GM23338 (cell line): Measurements from ENCODE around the gene LAMB1. TPM values are rescaled to one million over a fixed set of nuclear protein-coding genes. Genes with fewer than 3 reads are reported as not detected.

Experiments
- ATAC-seq: fragments of 200-7000 bp; cut with Tn5 transposase; 3 replicates; pipeline ENCODE4 v1.9.1; 2020
- DNase-seq: peaks from one replicate; pipeline ENCODE4 v3.0.0-alpha.2; 2015; ENCODE audit warnings: low spot score
- H2AFZ ChIP-seq: fragments of 200-600 bp; sonication (generic); 2 replicates; pipeline ENCODE4 v1.8.0; 2016; ENCODE audit warnings: antibody characterized with exemption, mild to moderate bottlenecking, moderate library complexity
- H3F3A ChIP-seq: fragments of 200-600 bp; sonication (generic); replicated peaks from 2 replicates; pipeline ENCODE4 v1.8.0; 2017; ENCODE audit warnings: antibody characterized with exemption, mixed run types, low read depth
- H3K27ac ChIP-seq: fragments of 200-600 bp; sonication (generic); 2 replicates; pipeline ENCODE4 v1.6.1; 2016; ENCODE audit warnings: low read depth
- H3K27me3 ChIP-seq: fragments of 200-600 bp; sonication (generic); 2 replicates; pipeline ENCODE4 v1.8.0; 2016; ENCODE audit warnings: mild to moderate bottlenecking, mixed run types, moderate library complexity; ENCODE audit not compliant: insufficient read depth
- H3K36me3 ChIP-seq: fragments of 200-600 bp; sonication (generic); 2 replicates; pipeline ENCODE4 v1.8.0; 2016; ENCODE audit warnings: mild to moderate bottlenecking; ENCODE audit not compliant: insufficient read depth
- H3K4me1 ChIP-seq: fragments of 200-600 bp; sonication (generic); 2 replicates; pipeline ENCODE4 v1.8.0; 2016; ENCODE audit warnings: mild to moderate bottlenecking, moderate library complexity; ENCODE audit not compliant: insufficient read depth
- H3K4me2 ChIP-seq: fragments of 200-600 bp; sonication (generic); 2 replicates; pipeline ENCODE4 v1.7.1; 2017; ENCODE audit warnings: mixed run types
- H3K4me3 ChIP-seq: fragments of 200-600 bp; sonication (generic); 2 replicates; pipeline ENCODE4 v1.6.1; 2016; ENCODE audit warnings: mixed run types
- H3K79me2 ChIP-seq: fragments of 200-600 bp; sonication (generic); replicated peaks from 2 replicates; pipeline ENCODE4 v1.8.0; 2017; ENCODE audit warnings: mild to moderate bottlenecking; ENCODE audit not compliant: insufficient read depth
- H3K9me2 ChIP-seq: fragments of 200-600 bp; sonication (generic); 2 replicates; pipeline ENCODE4 v1.8.0; 2017; ENCODE audit not compliant: insufficient read depth
- H4K20me1 ChIP-seq: fragments of 200-600 bp; sonication (generic); replicated peaks from 2 replicates; pipeline ENCODE4 v1.8.0; 2017; ENCODE audit warnings: mild to moderate bottlenecking; ENCODE audit not compliant: insufficient read depth
- H3K27ac Mint-ChIP-seq: 2 replicates; pipeline ENCODE4 v1.8.0; 2020; ENCODE audit warnings: inconsistent platforms, mild to moderate bottlenecking, moderate library complexity, mixed read lengths
- H3K27me3 Mint-ChIP-seq: 3 replicates; pipeline ENCODE4 v1.8.0; 2022; ENCODE audit warnings: low read depth, mild to moderate bottlenecking, moderate library complexity, mixed read lengths, inconsistent platforms; ENCODE audit not compliant: insufficient read depth, poor library complexity
- H3K36me3 Mint-ChIP-seq: 3 replicates; pipeline ENCODE4 v1.8.0; 2021; ENCODE audit warnings: low read depth, mild to moderate bottlenecking, inconsistent platforms, moderate library complexity, mixed read lengths
- H3K4me1 Mint-ChIP-seq: 3 replicates; pipeline ENCODE4 v1.8.0; 2020; ENCODE audit warnings: mild to moderate bottlenecking, inconsistent platforms, mixed read lengths
- H3K4me3 Mint-ChIP-seq: 3 replicates; pipeline ENCODE4 v1.8.0; 2021; ENCODE audit warnings: moderate library complexity, mild to moderate bottlenecking, inconsistent platforms, mixed read lengths
- H3K9me3 Mint-ChIP-seq: 3 replicates; pipeline ENCODE4 v1.8.0; 2020; ENCODE audit warnings: moderate library complexity, mild to moderate bottlenecking, inconsistent platforms, mixed read lengths
- CREB1 ChIP-seq: fragments of 250-450 bp; sonication (Bioruptor Pico); IDR thresholded peaks from 2 replicates; pipeline ENCODE4 v1.5.0; 2020; ENCODE audit warnings: low read depth, mild to moderate bottlenecking, moderate library complexity
- CTCF ChIP-seq, 2 experiments: fragments of 200-600 bp in 1 of 2; sonication (generic) in 1 of 2; conservative IDR thresholded peaks; 2 replicates each; pipeline versions ENCODE4 v1.5.1 to v1.6.1; 2016 to 2017; ENCODE audit warnings: antibody characterized with exemption in 2 of 2, low read depth in 2 of 2, mild to moderate bottlenecking in 2 of 2, moderate library complexity in 1 of 2
- EZH2 ChIP-seq: fragments of 200-600 bp; sonication (generic); IDR thresholded peaks from one replicate; pipeline ENCODE4 v1.8.0; 2017; ENCODE audit warnings: antibody characterized with exemption, mild to moderate bottlenecking, low read depth; ENCODE audit not compliant: unreplicated experiment
- EZH2phosphoT487 ChIP-seq: fragments of 200-600 bp; sonication (generic); IDR thresholded peaks from one replicate; pipeline ENCODE4 v1.8.1; 2018; ENCODE audit warnings: antibody characterized with exemption; ENCODE audit not compliant: unreplicated experiment
- JUNB ChIP-seq: IDR thresholded peaks from one replicate; pipeline ENCODE4 v1.6.1; 2016; ENCODE audit warnings: antibody characterized with exemption; ENCODE audit not compliant: unreplicated experiment
- NANOG ChIP-seq: IDR thresholded peaks from 2 replicates; pipeline ENCODE4 v1.6.1; 2016; ENCODE audit warnings: antibody characterized with exemption, borderline replicate concordance
- POLR2AphosphoS5 ChIP-seq: IDR thresholded peaks from 2 replicates; pipeline ENCODE4 v1.6.1; 2016; ENCODE audit warnings: antibody characterized with exemption, low read depth
- REST ChIP-seq: IDR thresholded peaks from one replicate; pipeline ENCODE4 v1.6.1; 2018; ENCODE audit warnings: antibody characterized with exemption; ENCODE audit not compliant: unreplicated experiment
- STAT1 ChIP-seq: IDR thresholded peaks from one replicate; pipeline ENCODE4 v1.6.1; 2016; ENCODE audit warnings: antibody characterized with exemption; ENCODE audit not compliant: unreplicated experiment
- ZNF114 ChIP-seq: fragments of 250-450 bp; sonication (Bioruptor Pico); IDR thresholded peaks from 2 replicates; pipeline ENCODE4 v1.5.0; 2020; ENCODE audit warnings: mild to moderate bottlenecking, moderate library complexity
- ZNF331 ChIP-seq: fragments of 250-450 bp; sonication (Bioruptor Pico); IDR thresholded peaks from 2 replicates; pipeline ENCODE4 v1.5.0; 2020; ENCODE audit warnings: low read depth, mild to moderate bottlenecking, moderate library complexity
- polyA plus RNA-seq: library from polyadenylated mRNA; unstranded; fragments of >200 nt; fragmentation: Nextera tagmentation; extraction: Ambion mirVana; gene quantifications from 2 replicates; pipeline ENCODE4 v1.2.1, GENCODE V29; 2016
- total RNA-seq: library from RNA; depleted of rRNA; stranded (reverse); fragments of >200 nt; shearing (Covaris generic); gene quantifications from 2 replicates; pipeline ENCODE4 v1.2.3, GENCODE V29; 2014
- TF ChIP-seq, protein P1 (sequence below): fragments of 250-450 bp; sonication (Bioruptor Pico); IDR thresholded peaks from 2 replicates; pipeline ENCODE4 v1.5.0; 2020; ENCODE audit warnings: mild to moderate bottlenecking, moderate library complexity
- TF ChIP-seq, protein P2 (sequence below): IDR thresholded peaks from 2 replicates; pipeline ENCODE4 v1.6.1; 2016; ENCODE audit warnings: antibody characterized with exemption

Gene LAMB1
- total and polyA plus RNA-seq, 2 experiments from 2014 or later: 53.5 to 57.8 TPM

- DNase-seq: no peak
- no peak for ATAC-seq
- H3K27me3 Mint-ChIP-seq: peaks cover 8% of the 10 kb centered on the region
Observed at GRCh38 chr7:107943018-107943417, 59.9 kb downstream of the LAMB1 start.

More at GRCh38 chr7:107943018-107943417, 59.9 kb downstream of the LAMB1 start:
- H3K4me1 ChIP-seq: peaks cover 5% of the 10 kb centered on the region; the same call in 1 of the 2 replicates
- peaks cover 5% of the 10 kb centered on the region; the same call in 2 of the 3 replicates for H3K36me3 Mint-ChIP-seq
- no peak overlapping the region for H3K4me3 ChIP-seq
- peaks cover 10% of the 10 kb centered on the region for H3K36me3 ChIP-seq
- H4K20me1 ChIP-seq: no peaks in the 10 kb centered on the region
- H3F3A ChIP-seq: no peaks in the 10 kb centered on the region
- H3K27ac ChIP-seq: no peak overlapping the region
- no peak overlapping the region for H3K4me3 Mint-ChIP-seq
- H3K79me2 ChIP-seq: no peaks in the 10 kb centered on the region
- no peak for TF ChIP-seq STAT1
- TF ChIP-seq EZH2: no peak
- TF ChIP-seq CREB1 (CRISPR knock-in tag): no peak
- TF ChIP-seq EZH2phosphoT487: no peak
- no peak for TF ChIP-seq ZNF331
- TF ChIP-seq, protein P1, sequence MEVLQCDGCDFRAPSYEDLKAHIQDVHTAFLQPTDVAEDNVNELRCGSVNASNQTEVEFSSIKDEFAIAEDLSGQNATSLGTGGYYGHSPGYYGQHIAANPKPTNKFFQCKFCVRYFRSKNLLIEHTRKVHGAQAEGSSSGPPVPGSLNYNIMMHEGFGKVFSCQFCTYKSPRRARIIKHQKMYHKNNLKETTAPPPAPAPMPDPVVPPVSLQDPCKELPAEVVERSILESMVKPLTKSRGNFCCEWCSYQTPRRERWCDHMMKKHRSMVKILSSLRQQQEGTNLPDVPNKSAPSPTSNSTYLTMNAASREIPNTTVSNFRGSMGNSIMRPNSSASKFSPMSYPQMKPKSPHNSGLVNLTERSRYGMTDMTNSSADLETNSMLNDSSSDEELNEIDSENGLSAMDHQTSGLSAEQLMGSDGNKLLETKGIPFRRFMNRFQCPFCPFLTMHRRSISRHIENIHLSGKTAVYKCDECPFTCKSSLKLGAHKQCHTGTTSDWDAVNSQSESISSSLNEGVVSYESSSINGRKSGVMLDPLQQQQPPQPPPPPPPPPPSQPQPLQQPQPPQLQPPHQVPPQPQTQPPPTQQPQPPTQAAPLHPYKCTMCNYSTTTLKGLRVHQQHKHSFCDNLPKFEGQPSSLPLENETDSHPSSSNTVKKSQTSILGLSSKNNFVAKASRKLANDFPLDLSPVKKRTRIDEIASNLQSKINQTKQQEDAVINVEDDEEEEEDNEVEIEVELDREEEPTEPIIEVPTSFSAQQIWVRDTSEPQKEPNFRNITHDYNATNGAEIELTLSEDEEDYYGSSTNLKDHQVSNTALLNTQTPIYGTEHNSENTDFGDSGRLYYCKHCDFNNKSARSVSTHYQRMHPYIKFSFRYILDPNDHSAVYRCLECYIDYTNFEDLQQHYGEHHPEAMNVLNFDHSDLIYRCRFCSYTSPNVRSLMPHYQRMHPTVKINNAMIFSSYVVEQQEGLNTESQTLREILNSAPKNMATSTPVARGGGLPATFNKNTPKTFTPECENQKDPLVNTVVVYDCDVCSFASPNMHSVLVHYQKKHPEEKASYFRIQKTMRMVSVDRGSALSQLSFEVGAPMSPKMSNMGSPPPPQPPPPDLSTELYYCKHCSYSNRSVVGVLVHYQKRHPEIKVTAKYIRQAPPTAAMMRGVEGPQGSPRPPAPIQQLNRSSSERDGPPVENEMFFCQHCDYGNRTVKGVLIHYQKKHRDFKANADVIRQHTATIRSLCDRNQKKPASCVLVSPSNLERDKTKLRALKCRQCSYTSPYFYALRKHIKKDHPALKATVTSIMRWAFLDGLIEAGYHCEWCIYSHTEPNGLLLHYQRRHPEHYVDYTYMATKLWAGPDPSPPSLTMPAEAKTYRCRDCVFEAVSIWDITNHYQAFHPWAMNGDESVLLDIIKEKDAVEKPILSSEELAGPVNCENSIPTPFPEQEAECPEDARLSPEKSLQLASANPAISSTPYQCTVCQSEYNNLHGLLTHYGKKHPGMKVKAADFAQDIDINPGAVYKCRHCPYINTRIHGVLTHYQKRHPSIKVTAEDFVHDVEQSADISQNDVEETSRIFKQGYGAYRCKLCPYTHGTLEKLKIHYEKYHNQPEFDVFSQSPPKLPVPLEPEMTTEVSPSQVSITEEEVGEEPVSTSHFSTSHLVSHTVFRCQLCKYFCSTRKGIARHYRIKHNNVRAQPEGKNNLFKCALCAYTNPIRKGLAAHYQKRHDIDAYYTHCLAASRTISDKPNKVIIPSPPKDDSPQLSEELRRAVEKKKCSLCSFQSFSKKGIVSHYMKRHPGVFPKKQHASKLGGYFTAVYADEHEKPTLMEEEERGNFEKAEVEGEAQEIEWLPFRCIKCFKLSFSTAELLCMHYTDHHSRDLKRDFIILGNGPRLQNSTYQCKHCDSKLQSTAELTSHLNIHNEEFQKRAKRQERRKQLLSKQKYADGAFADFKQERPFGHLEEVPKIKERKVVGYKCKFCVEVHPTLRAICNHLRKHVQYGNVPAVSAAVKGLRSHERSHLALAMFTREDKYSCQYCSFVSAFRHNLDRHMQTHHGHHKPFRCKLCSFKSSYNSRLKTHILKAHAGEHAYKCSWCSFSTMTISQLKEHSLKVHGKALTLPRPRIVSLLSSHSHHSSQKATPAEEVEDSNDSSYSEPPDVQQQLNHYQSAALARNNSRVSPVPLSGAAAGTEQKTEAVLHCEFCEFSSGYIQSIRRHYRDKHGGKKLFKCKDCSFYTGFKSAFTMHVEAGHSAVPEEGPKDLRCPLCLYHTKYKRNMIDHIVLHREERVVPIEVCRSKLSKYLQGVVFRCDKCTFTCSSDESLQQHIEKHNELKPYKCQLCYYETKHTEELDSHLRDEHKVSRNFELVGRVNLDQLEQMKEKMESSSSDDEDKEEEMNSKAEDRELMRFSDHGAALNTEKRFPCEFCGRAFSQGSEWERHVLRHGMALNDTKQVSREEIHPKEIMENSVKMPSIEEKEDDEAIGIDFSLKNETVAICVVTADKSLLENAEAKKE (CRISPR knock-in tag): no peak
- no peak for TF ChIP-seq JUNB
- TF ChIP-seq NANOG: no peak
- TF ChIP-seq, protein P2, sequence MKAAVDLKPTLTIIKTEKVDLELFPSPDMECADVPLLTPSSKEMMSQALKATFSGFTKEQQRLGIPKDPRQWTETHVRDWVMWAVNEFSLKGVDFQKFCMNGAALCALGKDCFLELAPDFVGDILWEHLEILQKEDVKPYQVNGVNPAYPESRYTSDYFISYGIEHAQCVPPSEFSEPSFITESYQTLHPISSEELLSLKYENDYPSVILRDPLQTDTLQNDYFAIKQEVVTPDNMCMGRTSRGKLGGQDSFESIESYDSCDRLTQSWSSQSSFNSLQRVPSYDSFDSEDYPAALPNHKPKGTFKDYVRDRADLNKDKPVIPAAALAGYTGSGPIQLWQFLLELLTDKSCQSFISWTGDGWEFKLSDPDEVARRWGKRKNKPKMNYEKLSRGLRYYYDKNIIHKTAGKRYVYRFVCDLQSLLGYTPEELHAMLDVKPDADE: no peak
- no peak for TF ChIP-seq REST
- no peak for TF ChIP-seq CTCF (conservative IDR thresholded peaks at IDR 0.05; ENCODE audit: low read depth in 2 of 2)
- TF ChIP-seq ZNF114 (CRISPR knock-in tag): no peak
- no peak for TF ChIP-seq POLR2AphosphoS5
- H3K4me1 Mint-ChIP-seq: peaks cover under 1% of the 10 kb centered on the region; the same call in 2 of the 3 replicates
- no peak overlapping the region for H3K4me2 ChIP-seq
- no peaks in the 10 kb centered on the region for H3K9me2 ChIP-seq
- H2AFZ ChIP-seq: no peak overlapping the region
- H3K27ac Mint-ChIP-seq: no peak overlapping the region
- H3K9me3 Mint-ChIP-seq: no peaks in the 10 kb centered on the region
- H3K27me3 ChIP-seq: no peaks in the 10 kb centered on the region
